H54 (cell line): ENCODE results near the gene EIF1AX.
A peak's percentile ranks its signal among the peaks of the same experiment; 100 is the strongest.
"Not testable (repeated sequence)": the region's sequence is repeated elsewhere in the genome, so short reads cannot be mapped to it uniquely, and the experiment has no call there.

Experiments used
- DNase-seq: peaks from one replicate; pipeline ENCODE4 v3.0.0; 2011; ENCODE audit warnings: low spot score, mixed read lengths; ENCODE audit not compliant: insufficient read length
- FAIRE-seq: peaks from 3 replicates; lab custom pipeline; 2011; peaks lifted over from hg19 to GRCh38; lab: Jason Lieb, UNC
- POLR2A ChIP-seq: IDR thresholded peaks from 2 replicates; pipeline ENCODE4 v1.6.1; 2011; ENCODE audit warnings: low read depth, mild to moderate bottlenecking, low read length

Gene EIF1AX

GRCh38 chrX:20140420-20140819 lies 1.2 kb downstream of the EIF1AX start:
- FAIRE-seq (no peak), DNase-seq (no peak)
- TF ChIP-seq POLR2A = no peak

GRCh38 chrX:20139966-20140365 lies 1.7 kb downstream of the EIF1AX start:
- TF ChIP-seq POLR2A = no peak
- FAIRE-seq (no peak), DNase-seq (no peak)

GRCh38 chrX:20135944-20136343 lies 5.7 kb downstream of the EIF1AX start:
- TF ChIP-seq POLR2A = no peak
- DNase-seq (no peak), FAIRE-seq (no peak)

- FAIRE-seq (no peak), DNase-seq (no peak)
- no peak for TF ChIP-seq POLR2A
Measured at GRCh38 chrX:20132666-20133065, 9.0 kb downstream of the EIF1AX start.

GRCh38 chrX:20130357-20130756 lies 11.3 kb downstream of the EIF1AX start:
- TF ChIP-seq POLR2A = no peak
- no peak for FAIRE-seq

GRCh38 chrX:20129547-20129946 lies 12.1 kb downstream of the EIF1AX start:
- no peak for FAIRE-seq
- no peak for DNase-seq
- TF ChIP-seq POLR2A = no peak

More at GRCh38 chrX:20130357-20130756, 11.3 kb downstream of the EIF1AX start:
- DNase-seq = no peak

GRCh38 chrX:20128670-20129069 lies 13.0 kb downstream of the EIF1AX start:
- DNase-seq = no peak
- no peak for FAIRE-seq

GRCh38 chrX:20127440-20127839 lies 14.2 kb downstream of the EIF1AX start:
- DNase-seq, FAIRE-seq: not testable (repeated sequence)

More at GRCh38 chrX:20128670-20129069, 13.0 kb downstream of the EIF1AX start:
- TF ChIP-seq POLR2A = no peak

GRCh38 chrX:20126833-20127232 lies 14.8 kb downstream of the EIF1AX start:
- FAIRE-seq = peak; percentile 82
- DNase-seq = not testable (repeated sequence)

GRCh38 chrX:20124964-20125363 lies 16.7 kb downstream of the EIF1AX start:
- no peak for FAIRE-seq
- DNase-seq = no peak
- TF ChIP-seq POLR2A = no peak

- no peak for DNase-seq
- no peak for FAIRE-seq
- TF ChIP-seq POLR2A = no peak
Measured at GRCh38 chrX:20118065-20118824, 23.4 kb downstream of the EIF1AX start.

- FAIRE-seq (no peak), DNase-seq (no peak)
- TF ChIP-seq POLR2A = no peak
Measured at GRCh38 chrX:20116577-20117240, 24.9 kb downstream of the EIF1AX start, which contains the start of gene MAP7D2. TSS of gene MAP7D2 (minus strand) at chrX:20116907. CDS start at chrX:20116879, 28 bp downstream.

GRCh38 chrX:20116087-20116576 lies 25.5 kb downstream of the EIF1AX start:
- no peak for TF ChIP-seq POLR2A
- no peak for DNase-seq
- FAIRE-seq = no peak

GRCh38 chrX:20112022-20112774 lies 29.4 kb downstream of the EIF1AX start:
- DNase-seq = no peak
- no peak for FAIRE-seq
- no peak for TF ChIP-seq POLR2A
